Small intestine (tissue), 7 donors: Measurements from ENCODE around the gene TPM2. TPM values are rescaled to one million over a fixed set of nuclear protein-coding genes. Genes with fewer than 3 reads are reported as not detected.
A peak's percentile ranks its signal among the peaks of the same experiment; 100 is the strongest.

Source experiments
- DNase-seq, 2 donors: peaks; one replicate each; pipeline versions ENCODE4 v3.0.0 to v3.0.0-alpha.2; 2013
- FAIRE-seq: peaks from 2 replicates; lab custom pipeline; 2012; peaks lifted over from hg19 to GRCh38; lab: Jason Lieb, UNC
- H3K27ac ChIP-seq, 3 donors: one replicate each; pipeline ENCODE4 v1.5.1; 2013; ENCODE audit warnings: low read length in 2 of 3, mild to moderate bottlenecking in 2 of 3, control low read depth in 1 of 3, inconsistent platforms in 1 of 3, low read depth in 1 of 3, moderate library complexity in 1 of 3
- H3K27me3 ChIP-seq, 3 donors: one replicate each; pipeline ENCODE4 v1.6.1; 2013; ENCODE audit warnings: low read length in 3 of 3, inconsistent platforms in 1 of 3; ENCODE audit not compliant: control insufficient read depth in 3 of 3, insufficient read depth in 3 of 3
- H3K36me3 ChIP-seq, 3 donors: one replicate each; pipeline ENCODE4 v1.6.1; 2013; ENCODE audit warnings: low read length in 3 of 3, inconsistent platforms in 1 of 3, low read depth in 1 of 3, mild to moderate bottlenecking in 1 of 3, moderate library complexity in 1 of 3; ENCODE audit not compliant: control insufficient read depth in 3 of 3, insufficient read depth in 2 of 3
- H3K4me1 ChIP-seq, 3 donors: one replicate each; pipeline ENCODE4 v1.6.1; 2013; ENCODE audit warnings: low read length in 2 of 3, inconsistent platforms in 1 of 3, low read depth in 1 of 3, mild to moderate bottlenecking in 1 of 3, moderate library complexity in 1 of 3; ENCODE audit not compliant: control insufficient read depth in 3 of 3, insufficient read depth in 2 of 3
- H3K4me3 ChIP-seq, 3 donors: one replicate each; pipeline ENCODE4 v1.5.1; 2013; ENCODE audit warnings: low read length in 3 of 3, control low read depth in 1 of 3, inconsistent platforms in 1 of 3, low read depth in 1 of 3, mild to moderate bottlenecking in 1 of 3, moderate library complexity in 1 of 3
- H3K9me3 ChIP-seq, 2 donors: one replicate each; pipeline ENCODE4 v1.6.1; 2013; ENCODE audit warnings: low read depth in 1 of 2, low read length in 1 of 2; ENCODE audit not compliant: control insufficient read depth in 2 of 2, insufficient read depth in 1 of 2
- WGBS, 3 donors: extraction: QIAGEN DNeasy Blood & Tissue Kit; methylation state at CpG; one replicate each; pipeline ENCODE4 v1.1.7; 2013; 5-methylcytosine and 5-hydroxymethylcytosine counted together
- polyA plus RNA-seq, 4 donors: library from polyadenylated mRNA; stranded (reverse) in 3 of 4; unstranded in 1 of 4; fragments of 200-250 nt in 3 of 4; fragments of 120-200 nt in 1 of 4; gene quantifications; one replicate each; pipeline versions ENCODE4 v1.2.1 to v1.2.3, GENCODE V29; 2013
- donor health status: healthy with polysubstance abuse.
- donor health status: control.
- donor health status: control.
- donor health status: Bipolar disorder and iron deficiency.
- donor health status: healthy.

The TPM2 gene
- polyA plus RNA-seq, 4 donors = 23.0 to 253 (median 81.2) TPM

GRCh38 chr9:35716230-35716629 lies 26.5 kb upstream of the TPM2 start:
- 91 to 99% (median 93%) methylated on average over 4 of the region's 4 CpGs for WGBS, 3 donors
- Histone ChIP-seq H3K4me1 (no peaks in the 10 kb centered on the region), H3K4me3 (no peak overlapping the region), H3K27ac (peak overlapping the region in 1 of 3 donors; percentile 5), H3K9me3 (no peaks in the 10 kb centered on the region), H3K27me3 (no peaks in the 10 kb centered on the region), H3K36me3 (peaks cover 45 to 90% (median 68%) of the 10 kb centered on the region in 3 donors)
- FAIRE-seq (no peak), DNase-seq (no peak)

- H3K27ac ChIP-seq = no peak overlapping the region
- no peaks in the 10 kb centered on the region for H3K4me1 ChIP-seq
- no peak overlapping the region for H3K4me3 ChIP-seq
- FAIRE-seq = no peak
- H3K9me3 ChIP-seq = no peaks in the 10 kb centered on the region
- peaks cover 39 to 91% (median 70%) of the 10 kb centered on the region in 3 donors for H3K36me3 ChIP-seq
- H3K27me3 ChIP-seq = no peaks in the 10 kb centered on the region
- WGBS, 3 donors = 96 to 97% (median 96%) methylated on average over 11 to 13 of the region's 13 CpGs
- no peak for DNase-seq
Observed at GRCh38 chr9:35714579-35715252, 25.0 kb upstream of the TPM2 start.

GRCh38 chr9:35714123-35714522 lies 24.4 kb upstream of the TPM2 start:
- no peaks in the 10 kb centered on the region for H3K27me3 ChIP-seq
- no peaks in the 10 kb centered on the region for H3K4me1 ChIP-seq
- H3K9me3 ChIP-seq = no peaks in the 10 kb centered on the region
- peaks cover 34 to 88% (median 66%) of the 10 kb centered on the region in 3 donors for H3K36me3 ChIP-seq
- H3K4me3 ChIP-seq = no peak overlapping the region
- DNase-seq = no peak
- no peak overlapping the region for H3K27ac ChIP-seq
- 88 to 96% (median 91%) methylated on average over 6 of the region's 6 CpGs for WGBS, 3 donors
- no peak for FAIRE-seq

- no peaks in the 10 kb centered on the region for H3K27me3 ChIP-seq
- DNase-seq = no peak
- H3K36me3 ChIP-seq = peaks cover 31 to 85% (median 61%) of the 10 kb centered on the region in 3 donors
- H3K27ac ChIP-seq = no peak overlapping the region
- WGBS, 3 donors = 88 to 94% (median 92%) methylated on average over 3 of the region's 3 CpGs
- H3K4me3 ChIP-seq = no peak overlapping the region
- H3K9me3 ChIP-seq = no peaks in the 10 kb centered on the region
- no peaks in the 10 kb centered on the region for H3K4me1 ChIP-seq
- FAIRE-seq = no peak
Observed at GRCh38 chr9:35713578-35713977, 23.9 kb upstream of the TPM2 start.

- 89 to 91% (median 89%) methylated on average over 10 to 11 of the region's 11 CpGs for WGBS, 3 donors
- H3K27me3 ChIP-seq = no peaks in the 10 kb centered on the region
- H3K4me1 ChIP-seq = no peaks in the 10 kb centered on the region
- H3K36me3 ChIP-seq = peaks cover 29 to 84% (median 61%) of the 10 kb centered on the region in 3 donors
- FAIRE-seq (no peak), DNase-seq (no peak)
- H3K9me3 ChIP-seq = no peaks in the 10 kb centered on the region
- H3K4me3 ChIP-seq = no peak overlapping the region
- H3K27ac ChIP-seq = no peak overlapping the region
Observed at GRCh38 chr9:35712762-35713400, 23.2 kb upstream of the TPM2 start.

- DNase-seq (no peak), FAIRE-seq (no peak)
- 85 to 88% (median 85%) methylated on average over 21 of the region's 21 CpGs for WGBS, 3 donors
- H3K9me3 ChIP-seq = no peaks in the 10 kb centered on the region
- H3K36me3 ChIP-seq = peaks cover 29 to 83% (median 62%) of the 10 kb centered on the region in 3 donors
- no peaks in the 10 kb centered on the region for H3K4me1 ChIP-seq
- no peak overlapping the region for H3K27ac ChIP-seq
- no peaks in the 10 kb centered on the region for H3K27me3 ChIP-seq
- no peak overlapping the region for H3K4me3 ChIP-seq
Observed at GRCh38 chr9:35711501-35712428, 22.0 kb upstream of the TPM2 start.

- no peaks in the 10 kb centered on the region for H3K4me1 ChIP-seq
- FAIRE-seq (no peak), DNase-seq (no peak)
- no peaks in the 10 kb centered on the region for H3K9me3 ChIP-seq
- no peaks in the 10 kb centered on the region for H3K27me3 ChIP-seq
- peaks cover 34 to 85% (median 63%) of the 10 kb centered on the region in 3 donors for H3K36me3 ChIP-seq
- H3K27ac ChIP-seq = no peak overlapping the region
- WGBS, 3 donors = 78 to 85% (median 83%) methylated on average over 7 of the region's 7 CpGs
- H3K4me3 ChIP-seq = no peak overlapping the region
Observed at GRCh38 chr9:35710818-35711500, 21.2 kb upstream of the TPM2 start.

GRCh38 chr9:35708146-35708545 lies 18.4 kb upstream of the TPM2 start:
- Histone ChIP-seq H3K4me3 (no peak overlapping the region), H3K9me3 (no peaks in the 10 kb centered on the region), H3K27ac (no peak overlapping the region), H3K4me1 (no peaks in the 10 kb centered on the region), H3K36me3 (peaks cover 45 to 89% (median 72%) of the 10 kb centered on the region in 3 donors), H3K27me3 (no peaks in the 10 kb centered on the region)
- no peak for DNase-seq
- 94 to 98% (median 95%) methylated on average over 4 of the region's 4 CpGs for WGBS, 3 donors
- no peak for FAIRE-seq
